GM12875 (cell line): Measurements from ENCODE around the gene PTBP1.
"Not testable (repeated sequence)": the region's sequence is repeated elsewhere in the genome, so short reads cannot be mapped to it uniquely, and the experiment has no call there.

Source experiments
- H3K4me3 ChIP-seq: one replicate; pipeline ENCODE4 v1.5.1; 2011; ENCODE audit warnings: low read depth, low read length, control low read depth
- TF ChIP-seq, protein P1 (sequence below): IDR thresholded peaks from 2 replicates; pipeline ENCODE4 v1.5.1; 2011; ENCODE audit warnings: low read depth, mild to moderate bottlenecking, control low read depth, inconsistent platforms, low read length, moderate library complexity, borderline replicate concordance; ENCODE audit not compliant: insufficient read depth

Gene PTBP1

DNA sequence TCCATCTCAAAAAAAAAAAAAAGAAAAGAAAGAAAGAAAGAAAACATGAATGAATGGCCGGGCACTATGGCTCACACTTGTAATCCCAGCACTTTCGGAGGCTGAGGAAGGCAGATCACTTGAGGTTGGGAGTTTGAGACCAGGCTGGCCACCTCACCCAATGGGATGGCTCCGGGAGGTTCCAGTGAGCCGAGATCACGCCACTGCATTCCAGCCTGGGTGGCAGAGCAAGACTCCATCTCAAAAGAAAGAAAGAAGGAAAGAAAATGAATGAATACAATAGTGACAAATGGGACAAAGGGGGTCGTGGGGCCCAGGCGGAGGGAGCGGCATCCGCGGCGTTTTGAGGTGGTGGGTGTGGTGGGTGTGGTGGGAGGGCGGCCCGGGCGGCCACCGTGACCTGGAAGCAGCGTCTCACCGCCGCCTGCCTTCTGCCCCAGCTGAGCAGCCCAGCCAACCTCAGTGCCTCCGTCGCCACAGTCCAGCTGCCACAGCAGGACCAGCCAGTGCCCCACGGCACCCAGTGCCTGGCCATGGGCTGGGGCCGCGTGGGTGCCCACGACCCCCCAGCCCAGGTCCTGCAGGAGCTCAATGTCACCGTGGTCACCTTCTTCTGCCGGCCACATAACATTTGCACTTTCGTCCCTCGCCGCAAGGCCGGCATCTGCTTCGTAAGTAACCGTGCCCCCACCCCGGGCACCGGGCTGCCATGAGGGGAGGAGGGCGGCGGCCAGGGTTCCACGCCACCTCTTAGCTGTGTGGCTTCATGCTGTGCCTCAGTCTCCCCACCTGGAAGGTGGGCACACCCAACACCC is 48.7 kb downstream of the PTBP1 start:
- TF ChIP-seq, protein P1, sequence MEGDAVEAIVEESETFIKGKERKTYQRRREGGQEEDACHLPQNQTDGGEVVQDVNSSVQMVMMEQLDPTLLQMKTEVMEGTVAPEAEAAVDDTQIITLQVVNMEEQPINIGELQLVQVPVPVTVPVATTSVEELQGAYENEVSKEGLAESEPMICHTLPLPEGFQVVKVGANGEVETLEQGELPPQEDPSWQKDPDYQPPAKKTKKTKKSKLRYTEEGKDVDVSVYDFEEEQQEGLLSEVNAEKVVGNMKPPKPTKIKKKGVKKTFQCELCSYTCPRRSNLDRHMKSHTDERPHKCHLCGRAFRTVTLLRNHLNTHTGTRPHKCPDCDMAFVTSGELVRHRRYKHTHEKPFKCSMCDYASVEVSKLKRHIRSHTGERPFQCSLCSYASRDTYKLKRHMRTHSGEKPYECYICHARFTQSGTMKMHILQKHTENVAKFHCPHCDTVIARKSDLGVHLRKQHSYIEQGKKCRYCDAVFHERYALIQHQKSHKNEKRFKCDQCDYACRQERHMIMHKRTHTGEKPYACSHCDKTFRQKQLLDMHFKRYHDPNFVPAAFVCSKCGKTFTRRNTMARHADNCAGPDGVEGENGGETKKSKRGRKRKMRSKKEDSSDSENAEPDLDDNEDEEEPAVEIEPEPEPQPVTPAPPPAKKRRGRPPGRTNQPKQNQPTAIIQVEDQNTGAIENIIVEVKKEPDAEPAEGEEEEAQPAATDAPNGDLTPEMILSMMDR = no peak
- no peak overlapping the region for H3K4me3 ChIP-seq

- TF ChIP-seq, protein P1 = no peak
- no peak overlapping the region for H3K4me3 ChIP-seq
Observed at GRCh38 chr19:848386-848921, 51.2 kb downstream of the PTBP1 start.

DNA sequence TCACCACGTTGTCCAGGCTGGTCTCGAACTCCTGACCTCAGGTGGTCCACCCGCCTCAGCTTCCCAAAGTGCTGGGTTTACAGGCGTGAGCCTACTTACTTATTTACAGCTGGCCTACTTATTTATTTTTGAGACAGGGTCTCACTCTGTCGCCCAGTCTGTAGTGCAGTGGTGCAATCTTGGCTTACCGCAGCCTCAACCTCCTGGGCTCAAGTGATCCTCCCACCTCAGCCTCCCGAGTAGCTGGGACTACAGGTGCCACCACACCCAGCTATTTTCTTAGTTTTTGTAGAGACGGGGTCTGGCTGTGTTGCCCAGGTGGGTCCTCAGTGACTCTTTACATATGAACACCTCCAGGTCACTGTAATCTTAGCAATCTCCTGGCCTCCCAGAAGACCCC is 51.9 kb downstream of the PTBP1 start:
- not testable (repeated sequence) for H3K4me3 ChIP-seq

GRCh38 chr19:850221-850978 is 53.1 kb downstream of the PTBP1 start:
- TF ChIP-seq, protein P1 = no peak
- no peak overlapping the region for H3K4me3 ChIP-seq

DNA sequence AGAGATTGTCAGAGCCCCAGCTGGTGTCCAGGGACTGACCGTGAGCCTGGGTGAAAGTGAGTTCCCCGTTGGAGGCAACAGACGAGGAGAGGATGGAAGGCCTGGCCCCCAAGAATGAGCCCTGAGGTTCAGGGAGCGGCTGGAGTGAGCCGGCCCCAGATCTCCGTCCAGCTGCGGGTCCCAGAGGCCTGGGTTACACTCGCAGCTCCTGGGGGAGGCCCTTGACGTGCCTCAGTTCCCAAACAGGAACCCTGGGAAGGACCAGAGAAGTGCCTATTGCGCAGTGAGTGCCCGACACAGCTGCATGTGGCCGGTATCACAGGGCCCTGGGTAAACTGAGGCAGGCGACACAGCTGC is 53.7 kb downstream of the PTBP1 start:
- H3K4me3 ChIP-seq = no peak overlapping the region
- TF ChIP-seq, protein P1 = no peak

DNA sequence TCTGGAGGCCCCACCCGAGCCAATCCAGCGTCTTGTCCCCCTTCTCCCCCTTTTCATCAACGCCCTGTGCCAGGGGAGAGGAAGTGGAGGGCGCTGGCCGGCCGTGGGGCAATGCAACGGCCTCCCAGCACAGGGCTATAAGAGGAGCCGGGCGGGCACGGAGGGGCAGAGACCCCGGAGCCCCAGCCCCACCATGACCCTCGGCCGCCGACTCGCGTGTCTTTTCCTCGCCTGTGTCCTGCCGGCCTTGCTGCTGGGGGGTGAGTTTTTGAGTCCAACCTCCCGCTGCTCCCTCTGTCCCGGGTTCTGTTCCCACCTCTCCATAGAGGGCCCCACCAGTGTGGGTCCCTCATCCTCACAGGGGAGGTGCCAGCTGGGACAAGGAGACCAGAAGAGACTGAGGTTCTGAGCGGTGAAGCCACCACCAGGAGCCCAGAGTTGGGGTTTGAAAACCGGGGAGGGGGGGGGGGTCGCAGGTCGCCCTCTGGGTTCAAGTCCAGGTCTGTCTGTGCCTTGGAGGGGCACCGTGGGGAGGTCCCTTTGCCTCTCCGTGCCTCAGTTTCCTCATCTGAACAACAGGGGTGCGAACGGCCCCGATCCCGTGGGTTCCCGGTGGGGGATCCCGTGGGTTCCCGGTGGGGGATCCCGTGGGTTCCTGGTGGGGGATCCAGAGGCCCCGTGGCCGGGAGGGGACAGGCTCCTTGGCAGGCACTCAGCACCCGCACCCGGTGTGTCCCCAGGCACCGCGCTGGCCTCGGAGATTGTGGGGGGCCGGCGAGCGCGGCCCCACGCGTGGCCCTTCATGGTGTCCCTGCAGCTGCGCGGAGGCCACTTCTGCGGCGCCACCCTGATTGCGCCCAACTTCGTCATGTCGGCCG is 55.1 kb downstream of the PTBP1 start, which contains the start of gene ELANE:
Gene ELANE (plus strand): TSS at position 168 of the 878 bp plus-strand sequence. CDS start 26 bp downstream, at position 194.
- TF ChIP-seq, protein P1 = no peak
- H3K4me3 ChIP-seq = no peak within 1 kb of the TSS
